GM10266 (cell line): ENCODE results near the gene SUN2.

Experiments used
- DNase-seq: peaks from one replicate; pipeline ENCODE4 v3.0.0; 2012; ENCODE audit errors: extremely low spot score
- TF ChIP-seq, protein P1 (sequence below): IDR thresholded peaks from 2 replicates; pipeline ENCODE4 v1.5.1; 2012; ENCODE audit warnings: mild to moderate bottlenecking, low read depth; ENCODE audit not compliant: control insufficient read depth, insufficient read depth; ENCODE audit errors: missing control alignments

Gene SUN2

DNA sequence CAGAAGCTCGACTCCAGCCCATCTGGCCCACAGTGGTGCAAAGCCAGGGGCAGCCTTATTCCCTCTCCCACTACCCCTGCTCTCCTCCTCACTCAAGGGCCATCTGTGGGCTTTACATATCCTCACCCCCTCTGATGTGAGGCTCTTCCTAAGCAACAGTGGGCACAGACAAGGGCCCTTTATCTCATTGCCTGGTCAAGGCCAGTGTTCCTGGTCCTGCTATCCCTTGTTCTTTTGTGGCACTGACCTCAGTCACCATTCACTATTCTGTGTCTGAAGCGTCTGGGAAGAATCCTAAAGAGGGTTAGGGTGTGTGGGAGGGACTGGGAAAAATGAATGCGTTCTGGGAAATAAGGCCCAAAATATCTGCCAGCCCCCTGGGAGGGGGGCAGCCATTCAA is 30.8 kb upstream of the SUN2 start:
- DNase-seq = no peak
- TF ChIP-seq, protein P1, sequence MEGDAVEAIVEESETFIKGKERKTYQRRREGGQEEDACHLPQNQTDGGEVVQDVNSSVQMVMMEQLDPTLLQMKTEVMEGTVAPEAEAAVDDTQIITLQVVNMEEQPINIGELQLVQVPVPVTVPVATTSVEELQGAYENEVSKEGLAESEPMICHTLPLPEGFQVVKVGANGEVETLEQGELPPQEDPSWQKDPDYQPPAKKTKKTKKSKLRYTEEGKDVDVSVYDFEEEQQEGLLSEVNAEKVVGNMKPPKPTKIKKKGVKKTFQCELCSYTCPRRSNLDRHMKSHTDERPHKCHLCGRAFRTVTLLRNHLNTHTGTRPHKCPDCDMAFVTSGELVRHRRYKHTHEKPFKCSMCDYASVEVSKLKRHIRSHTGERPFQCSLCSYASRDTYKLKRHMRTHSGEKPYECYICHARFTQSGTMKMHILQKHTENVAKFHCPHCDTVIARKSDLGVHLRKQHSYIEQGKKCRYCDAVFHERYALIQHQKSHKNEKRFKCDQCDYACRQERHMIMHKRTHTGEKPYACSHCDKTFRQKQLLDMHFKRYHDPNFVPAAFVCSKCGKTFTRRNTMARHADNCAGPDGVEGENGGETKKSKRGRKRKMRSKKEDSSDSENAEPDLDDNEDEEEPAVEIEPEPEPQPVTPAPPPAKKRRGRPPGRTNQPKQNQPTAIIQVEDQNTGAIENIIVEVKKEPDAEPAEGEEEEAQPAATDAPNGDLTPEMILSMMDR = no peak

DNA sequence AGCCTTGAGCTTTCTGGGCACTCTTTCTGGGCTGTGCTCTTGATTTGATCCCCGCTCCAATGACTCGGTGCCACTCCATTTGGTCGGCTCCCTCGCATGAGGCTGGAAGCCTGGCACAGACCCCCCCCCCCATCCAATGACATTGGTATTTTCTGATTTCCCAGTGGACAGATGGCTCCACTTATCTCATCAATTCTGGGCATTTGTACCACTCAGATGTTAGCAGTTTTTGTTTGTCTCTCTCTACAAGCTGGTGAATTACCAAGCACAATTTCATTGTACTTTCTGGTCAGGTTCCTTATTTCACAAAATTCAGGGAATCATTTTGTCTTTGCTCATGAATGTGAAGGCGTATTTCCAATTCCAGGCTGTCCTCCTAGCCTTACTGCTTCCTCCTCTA is 29.1 kb upstream of the SUN2 start:
- TF ChIP-seq, protein P1 = no peak
- no peak for DNase-seq

DNA sequence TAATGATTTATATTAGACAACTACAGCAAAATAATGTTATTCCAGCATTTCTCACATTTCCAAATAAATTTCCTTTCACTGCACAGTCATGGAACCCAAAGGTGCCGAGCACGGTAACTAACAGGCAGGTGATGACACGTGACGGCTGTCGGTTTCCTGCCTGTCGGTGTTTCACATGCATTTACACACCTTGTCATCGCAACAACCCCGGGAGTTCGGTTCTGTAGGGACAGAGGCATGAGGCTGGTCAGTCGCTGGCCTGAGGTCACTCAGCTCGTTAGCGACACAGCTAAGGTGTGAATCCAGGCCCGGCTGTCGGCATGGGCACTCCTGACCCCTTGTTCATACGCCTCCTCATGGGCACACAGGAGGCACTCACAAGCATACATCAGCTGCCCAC is 28.2 kb upstream of the SUN2 start:
- TF ChIP-seq, protein P1 = no peak
- no peak for DNase-seq

DNA sequence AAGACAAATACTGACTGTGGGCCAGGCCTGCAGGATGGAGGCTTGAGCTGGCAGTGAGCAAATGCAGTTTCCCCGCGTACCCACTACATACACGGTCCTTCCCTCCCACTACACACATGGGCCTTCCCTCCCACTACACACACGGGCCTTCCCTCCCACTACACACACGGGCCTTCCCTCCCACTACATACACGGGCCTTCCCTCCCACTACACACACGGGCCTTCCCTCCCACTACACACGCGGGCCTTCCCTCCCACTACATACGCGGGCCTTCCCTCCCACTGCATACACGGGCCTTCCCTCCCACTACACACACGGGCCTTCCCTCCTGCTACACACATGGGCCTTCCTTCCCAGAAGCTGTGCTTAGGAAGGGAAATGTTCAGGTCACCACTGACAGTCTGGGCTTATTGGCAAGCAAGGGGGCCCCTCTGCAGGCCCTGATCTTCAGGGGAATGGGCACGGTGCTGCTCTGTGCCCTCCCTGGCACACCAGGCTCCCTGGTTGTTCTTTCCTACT is 27.4 kb upstream of the SUN2 start:
- DNase-seq = no peak
- TF ChIP-seq, protein P1 = no peak

DNA sequence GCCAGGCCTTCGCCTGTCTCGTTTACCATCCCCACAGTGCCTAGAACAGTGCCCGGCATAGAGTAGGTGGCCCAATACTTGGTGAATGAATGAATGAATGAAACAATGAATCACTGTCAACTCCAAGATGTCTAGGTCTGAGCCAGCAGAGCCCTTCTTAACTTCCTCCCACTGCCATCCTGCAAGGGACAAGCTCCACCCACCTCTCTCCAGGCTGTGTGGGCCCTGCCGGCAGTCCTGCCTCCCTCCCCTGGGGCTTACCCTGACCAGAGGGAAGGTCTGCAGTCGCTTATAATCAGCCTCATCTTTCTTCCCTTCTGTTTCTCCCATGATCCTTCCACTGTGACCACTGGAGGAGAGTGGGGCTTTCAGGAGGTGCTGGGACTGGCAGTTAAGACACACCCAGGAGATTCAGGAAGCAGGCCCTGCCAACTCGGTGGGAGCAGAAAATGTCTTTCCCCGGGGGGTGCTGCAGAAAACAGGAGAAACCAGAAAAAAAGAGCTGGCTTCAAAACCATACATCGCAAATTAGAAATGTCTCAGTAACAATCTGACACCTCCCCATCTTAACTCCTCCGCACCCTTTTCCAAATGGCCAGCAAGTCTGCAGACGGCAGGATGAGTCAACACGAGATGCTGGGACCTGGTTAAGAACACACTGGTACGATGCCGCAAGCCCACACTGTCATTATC is 26.8 kb upstream of the SUN2 start:
- DNase-seq = no peak
- TF ChIP-seq, protein P1 = no peak

DNA sequence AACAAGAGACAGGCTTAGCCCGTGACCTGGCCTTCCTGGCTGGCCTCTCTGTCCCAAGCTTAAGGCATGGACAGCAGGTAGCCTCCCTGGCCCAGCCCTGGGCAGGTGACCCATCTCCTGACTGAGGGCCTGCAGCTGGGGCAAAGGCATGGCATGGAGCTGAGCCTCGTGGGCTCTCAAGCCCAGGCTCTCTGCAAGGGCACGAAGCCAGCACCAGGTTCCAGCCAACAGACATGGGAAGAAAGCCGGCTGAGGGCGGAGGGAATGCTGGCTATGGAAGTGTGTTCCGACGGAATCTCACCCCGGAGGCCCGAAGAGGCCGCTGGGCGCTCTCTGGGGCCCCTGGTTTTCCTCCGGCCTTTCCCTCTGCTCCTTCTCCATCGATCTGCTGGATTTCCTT is 25.2 kb upstream of the SUN2 start:
- no peak for DNase-seq
- TF ChIP-seq, protein P1 = no peak

DNA sequence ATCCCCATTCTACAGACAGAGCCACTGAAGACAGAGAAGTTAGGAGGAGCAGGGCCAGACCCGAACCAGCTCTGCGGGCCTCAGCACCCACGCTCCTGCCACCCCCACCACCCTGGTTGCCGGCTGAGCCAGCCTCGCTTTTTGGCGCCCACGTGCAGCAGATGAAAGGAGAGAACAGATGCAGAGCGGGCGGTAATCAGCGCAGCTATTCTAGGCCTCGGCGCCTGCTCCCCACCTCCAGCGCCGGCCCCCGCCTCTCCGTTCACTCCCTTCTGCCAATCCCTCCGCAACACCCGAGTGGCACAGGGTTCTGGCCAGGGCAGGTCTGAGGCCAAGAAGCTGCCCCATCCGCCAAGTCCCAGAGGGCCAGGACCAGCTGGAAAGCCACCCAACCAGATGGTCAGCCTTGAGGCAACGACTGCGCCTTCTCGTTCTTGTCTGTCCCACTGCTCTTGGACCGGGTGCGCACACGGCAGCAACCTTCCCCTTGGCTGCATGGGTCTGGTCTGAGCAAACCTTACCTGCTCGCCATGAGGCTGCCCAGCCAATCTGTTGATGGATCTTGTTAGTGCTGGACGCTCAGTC is 21.4 kb upstream of the SUN2 start:
- TF ChIP-seq, protein P1 = no peak
- no peak for DNase-seq
